Measurements from ENCODE around the gene HAGH.

HAGH gene

GRCh38 chr16:1812732-1813163 is 13.9 kb downstream of the HAGH start:
- ATAC-seq, result peak; percentile 82
- no peak for TF ChIP-seq ZNF70 (CRISPR knock-in tag; IDR thresholded peaks at IDR 0.05)
- no peak for TF ChIP-seq SNAI2 (CRISPR knock-in tag; IDR thresholded peaks at IDR 0.05)
- TF ChIP-seq TOX (CRISPR knock-in tag; IDR thresholded peaks at IDR 0.05; ENCODE audit: borderline replicate concordance), result no peak
- no peak for TF ChIP-seq ZC3H10 (CRISPR knock-in tag; IDR thresholded peaks at IDR 0.05)

- no peak for TF ChIP-seq ZFP30 (CRISPR knock-in tag; IDR thresholded peaks at IDR 0.05)
- no peak for TF ChIP-seq ZFP3 (CRISPR knock-in tag; IDR thresholded peaks at IDR 0.05)
- TF ChIP-seq, protein P1, sequence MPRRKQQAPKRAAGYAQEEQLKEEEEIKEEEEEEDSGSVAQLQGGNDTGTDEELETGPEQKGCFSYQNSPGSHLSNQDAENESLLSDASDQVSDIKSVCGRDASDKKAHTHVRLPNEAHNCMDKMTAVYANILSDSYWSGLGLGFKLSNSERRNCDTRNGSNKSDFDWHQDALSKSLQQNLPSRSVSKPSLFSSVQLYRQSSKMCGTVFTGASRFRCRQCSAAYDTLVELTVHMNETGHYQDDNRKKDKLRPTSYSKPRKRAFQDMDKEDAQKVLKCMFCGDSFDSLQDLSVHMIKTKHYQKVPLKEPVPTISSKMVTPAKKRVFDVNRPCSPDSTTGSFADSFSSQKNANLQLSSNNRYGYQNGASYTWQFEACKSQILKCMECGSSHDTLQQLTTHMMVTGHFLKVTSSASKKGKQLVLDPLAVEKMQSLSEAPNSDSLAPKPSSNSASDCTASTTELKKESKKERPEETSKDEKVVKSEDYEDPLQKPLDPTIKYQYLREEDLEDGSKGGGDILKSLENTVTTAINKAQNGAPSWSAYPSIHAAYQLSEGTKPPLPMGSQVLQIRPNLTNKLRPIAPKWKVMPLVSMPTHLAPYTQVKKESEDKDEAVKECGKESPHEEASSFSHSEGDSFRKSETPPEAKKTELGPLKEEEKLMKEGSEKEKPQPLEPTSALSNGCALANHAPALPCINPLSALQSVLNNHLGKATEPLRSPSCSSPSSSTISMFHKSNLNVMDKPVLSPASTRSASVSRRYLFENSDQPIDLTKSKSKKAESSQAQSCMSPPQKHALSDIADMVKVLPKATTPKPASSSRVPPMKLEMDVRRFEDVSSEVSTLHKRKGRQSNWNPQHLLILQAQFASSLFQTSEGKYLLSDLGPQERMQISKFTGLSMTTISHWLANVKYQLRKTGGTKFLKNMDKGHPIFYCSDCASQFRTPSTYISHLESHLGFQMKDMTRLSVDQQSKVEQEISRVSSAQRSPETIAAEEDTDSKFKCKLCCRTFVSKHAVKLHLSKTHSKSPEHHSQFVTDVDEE (CRISPR knock-in tag; IDR thresholded peaks at IDR 0.05), result no peak
- no peak for TF ChIP-seq TCF4 (CRISPR knock-in tag; IDR thresholded peaks at IDR 0.05; ENCODE audit: borderline replicate concordance)
- TF ChIP-seq CREB5 (CRISPR knock-in tag; IDR thresholded peaks at IDR 0.05; ENCODE audit: low read depth), result no peak
- TF ChIP-seq OSR1 (CRISPR knock-in tag; IDR thresholded peaks at IDR 0.05), result no peak
- TF ChIP-seq ESRRG (CRISPR knock-in tag; IDR thresholded peaks at IDR 0.05), result no peak
- no peak for TF ChIP-seq BACH2 (CRISPR knock-in tag; IDR thresholded peaks at IDR 0.05; ENCODE audit: borderline replicate concordance)
- no peak for TF ChIP-seq TOX (CRISPR knock-in tag; IDR thresholded peaks at IDR 0.05; ENCODE audit: borderline replicate concordance)
- no peak for TF ChIP-seq CSDC2 (CRISPR knock-in tag; IDR thresholded peaks at IDR 0.05)
- TF ChIP-seq ZC3H10 (CRISPR knock-in tag; IDR thresholded peaks at IDR 0.05), result no peak
- no peak for TF ChIP-seq ZNF70 (CRISPR knock-in tag; IDR thresholded peaks at IDR 0.05)
- no peak for TF ChIP-seq RARB (CRISPR knock-in tag; IDR thresholded peaks at IDR 0.05)
- no peak for ATAC-seq
Measured at GRCh38 chr16:1810536-1810935, 16.1 kb downstream of the HAGH start.

DNA sequence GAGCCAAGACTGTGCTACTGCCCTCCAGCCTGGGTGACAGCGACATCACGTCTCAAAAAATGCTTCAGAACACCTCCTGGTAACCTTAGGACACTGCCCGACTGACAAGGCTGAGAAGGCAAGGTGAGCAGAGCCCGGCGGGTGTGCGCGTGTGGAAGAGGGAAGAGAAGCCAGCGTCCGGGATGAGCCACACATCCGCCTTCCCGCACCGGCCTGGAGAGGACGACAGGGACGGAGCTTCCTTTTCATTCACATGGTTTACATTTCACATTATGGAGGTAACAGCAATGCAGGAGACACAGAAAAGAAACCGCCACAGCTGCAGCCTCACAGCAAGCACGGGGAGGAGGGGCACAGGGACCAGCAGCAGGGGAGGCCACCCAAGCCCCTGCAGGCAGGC is 16.5 kb downstream of the HAGH start:
- no peak for TF ChIP-seq ZNF70 (CRISPR knock-in tag; IDR thresholded peaks at IDR 0.05)
- no peak for TF ChIP-seq ZNF565 (CRISPR knock-in tag; conservative IDR thresholded peaks at IDR 0.05; ENCODE audit: low read depth)
- TF ChIP-seq BACH2 (CRISPR knock-in tag; IDR thresholded peaks at IDR 0.05; ENCODE audit: borderline replicate concordance), result no peak
- no peak for TF ChIP-seq ZFP3 (CRISPR knock-in tag; IDR thresholded peaks at IDR 0.05)
- TF ChIP-seq ZFP30 (CRISPR knock-in tag; IDR thresholded peaks at IDR 0.05), result no peak
- no peak for TF ChIP-seq POU6F1 (CRISPR knock-in tag; IDR thresholded peaks at IDR 0.05; ENCODE audit: borderline replicate concordance, low read depth)
- no peak for TF ChIP-seq RARB (CRISPR knock-in tag; IDR thresholded peaks at IDR 0.05)
- TF ChIP-seq SNAI2 (CRISPR knock-in tag; IDR thresholded peaks at IDR 0.05), result no peak
- TF ChIP-seq, protein P1 (CRISPR knock-in tag; IDR thresholded peaks at IDR 0.05), result no peak
- TF ChIP-seq ZC3H10 (CRISPR knock-in tag; IDR thresholded peaks at IDR 0.05), result no peak
- ATAC-seq, result no peak

DNA sequence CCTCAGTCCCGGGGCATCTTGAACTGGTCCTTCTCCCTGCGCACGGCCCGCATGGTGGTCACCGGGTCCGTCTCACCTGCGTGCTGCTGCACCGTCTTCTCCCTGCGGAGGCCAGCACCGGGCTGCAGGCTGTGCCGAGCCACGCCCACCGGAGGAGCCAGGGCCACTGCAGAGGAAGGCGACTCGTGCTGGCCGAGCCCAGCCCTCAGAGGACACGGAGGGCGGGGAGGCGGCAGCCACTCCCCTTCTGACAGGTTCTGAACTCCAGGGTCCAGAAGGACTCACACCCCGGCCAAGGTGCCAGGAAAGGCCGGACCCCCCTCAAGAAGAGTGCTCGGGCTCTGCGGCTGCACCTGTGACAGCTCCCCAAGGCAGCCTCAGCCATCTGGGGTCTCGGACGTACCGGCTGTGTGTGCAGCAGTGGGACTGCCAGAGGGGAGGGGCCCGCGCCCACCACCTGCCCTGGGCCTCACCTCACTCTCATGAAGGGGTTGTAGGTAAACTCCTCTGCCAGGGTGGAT is 17.3 kb downstream of the HAGH start:
- ATAC-seq, result no peak
- TF ChIP-seq ZC3H10 (CRISPR knock-in tag; IDR thresholded peaks at IDR 0.05) (no peak), OSR1 (CRISPR knock-in tag; IDR thresholded peaks at IDR 0.05) (no peak), ISL1 (CRISPR knock-in tag; IDR thresholded peaks at IDR 0.05) (no peak), CSRNP3 (CRISPR knock-in tag; IDR thresholded peaks at IDR 0.05) (no peak), CREB5 (CRISPR knock-in tag; IDR thresholded peaks at IDR 0.05; ENCODE audit: low read depth) (no peak), ZNF565 (CRISPR knock-in tag; conservative IDR thresholded peaks at IDR 0.05; ENCODE audit: low read depth) (no peak), GLIS3 (CRISPR knock-in tag; IDR thresholded peaks at IDR 0.05) (no peak)
- TF ChIP-seq, protein P1 (CRISPR knock-in tag; IDR thresholded peaks at IDR 0.05), result no peak
